Esophagus muscularis mucosa (tissue), 4 donors: ENCODE data around the gene GARIN5B. TPM values are rescaled to one million over a fixed set of nuclear protein-coding genes. Genes with fewer than 3 reads are reported as not detected.

Experiments used
- DNase-seq: peaks from one replicate; pipeline ENCODE4 v3.0.0-alpha.2; 2017; ENCODE audit errors: extremely low spot score
- H3K27ac ChIP-seq, 4 donors: fragments of 200-600 bp; sonication (generic); replicated peaks in 1 of 4; 1 replicate in 3 of 4; 2 replicates in 1 of 4; pipeline ENCODE4 v1.5.1; 2016 to 2019; ENCODE audit warnings: mild to moderate bottlenecking in 1 of 4
- H3K27me3 ChIP-seq, 4 donors: fragments of 200-600 bp; sonication (generic); one replicate each; pipeline versions ENCODE4 v1.5.1 to v1.6.0; 2016 to 2019
- H3K36me3 ChIP-seq, 4 donors: fragments of 200-600 bp; sonication (generic); one replicate each; pipeline ENCODE4 v1.5.1; 2016 to 2019
- H3K4me1 ChIP-seq, 4 donors: fragments of 200-600 bp; sonication (generic); one replicate each; pipeline ENCODE4 v1.5.1; 2016 to 2019
- H3K4me3 ChIP-seq, 4 donors: fragments of 200-600 bp; sonication (generic); 1 replicate in 2 of 4; 2 replicates in 2 of 4; pipeline ENCODE4 v1.5.1; 2016 to 2019; ENCODE audit warnings: mild to moderate bottlenecking in 4 of 4, moderate library complexity in 1 of 4
- H3K9me3 ChIP-seq, 4 donors: fragments of 200-600 bp; sonication (generic); 1 replicate in 3 of 4; 2 replicates in 1 of 4; pipeline ENCODE4 v1.5.1; 2016 to 2019
- EP300 ChIP-seq: sonication (generic); formaldehyde crosslinking; IDR thresholded peaks from one replicate; pipeline ENCODE4 v1.6.1; 2017; ENCODE audit warnings: antibody characterized with exemption
- POLR2A ChIP-seq: fragments of 450-650 bp; IDR thresholded peaks from one replicate; pipeline ENCODE4 v1.6.1; 2017; ENCODE audit warnings: antibody characterized with exemption, moderate library complexity, mild to moderate bottlenecking, low read depth
- POLR2AphosphoS5 ChIP-seq, 2 donors: sonication (generic); formaldehyde crosslinking; IDR thresholded peaks; one replicate each; pipeline ENCODE4 v1.6.1; 2017; ENCODE audit warnings: antibody characterized with exemption in 2 of 2
- WGBS: methylation state at CpG from one replicate; pipeline ENCODE4 v1.1.5; 2018; 5-methylcytosine and 5-hydroxymethylcytosine counted together
- intact Hi-C: fragments of 100-400 bp; cut with DNase I; formaldehyde crosslinking; loops from one replicate; pipeline ENCODE4 v1.15.1; 2023
- total RNA-seq, 4 donors: library from RNA; depleted of rRNA; stranded (reverse); fragments of >200 nt; gene quantifications; one replicate each; pipeline versions ENCODE4 v1.1.0 to v1.2.1, GENCODE V29; 2016
- TF ChIP-seq, protein P1 (sequence below), 3 experiments: fragments of 200-600 bp in 2 of 3; fragments of 450-650 bp in 1 of 3; sonication (generic) in 2 of 3; IDR thresholded peaks; one replicate each; pipeline ENCODE4 v1.5.1; 2017 to 2019; ENCODE audit warnings: antibody characterized with exemption in 3 of 3, mild to moderate bottlenecking in 2 of 3, moderate library complexity in 1 of 3

Gene GARIN5B
- total RNA-seq, 4 donors from 2014 or later, result not detected

- TF ChIP-seq EP300, result no peak
- no peak for TF ChIP-seq POLR2AphosphoS5 (IDR thresholded peaks at IDR 0.05)
- TF ChIP-seq, protein P1, sequence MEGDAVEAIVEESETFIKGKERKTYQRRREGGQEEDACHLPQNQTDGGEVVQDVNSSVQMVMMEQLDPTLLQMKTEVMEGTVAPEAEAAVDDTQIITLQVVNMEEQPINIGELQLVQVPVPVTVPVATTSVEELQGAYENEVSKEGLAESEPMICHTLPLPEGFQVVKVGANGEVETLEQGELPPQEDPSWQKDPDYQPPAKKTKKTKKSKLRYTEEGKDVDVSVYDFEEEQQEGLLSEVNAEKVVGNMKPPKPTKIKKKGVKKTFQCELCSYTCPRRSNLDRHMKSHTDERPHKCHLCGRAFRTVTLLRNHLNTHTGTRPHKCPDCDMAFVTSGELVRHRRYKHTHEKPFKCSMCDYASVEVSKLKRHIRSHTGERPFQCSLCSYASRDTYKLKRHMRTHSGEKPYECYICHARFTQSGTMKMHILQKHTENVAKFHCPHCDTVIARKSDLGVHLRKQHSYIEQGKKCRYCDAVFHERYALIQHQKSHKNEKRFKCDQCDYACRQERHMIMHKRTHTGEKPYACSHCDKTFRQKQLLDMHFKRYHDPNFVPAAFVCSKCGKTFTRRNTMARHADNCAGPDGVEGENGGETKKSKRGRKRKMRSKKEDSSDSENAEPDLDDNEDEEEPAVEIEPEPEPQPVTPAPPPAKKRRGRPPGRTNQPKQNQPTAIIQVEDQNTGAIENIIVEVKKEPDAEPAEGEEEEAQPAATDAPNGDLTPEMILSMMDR (IDR thresholded peaks at IDR 0.05), result no peak
- TF ChIP-seq POLR2A, result no peak
- Histone ChIP-seq H3K27ac (no peak overlapping the region), H3K27me3 (peaks cover 5 to 99% (median 73%) of the 10 kb centered on the region in 4 donors), H3K36me3 (no peaks in the 10 kb centered on the region), H3K4me3 (no peak overlapping the region), H3K9me3 (no peaks in the 10 kb centered on the region), H3K4me1 (peaks cover 17 to 34% (median 31%) of the 10 kb centered on the region in 4 donors)
- 50% methylated on average over 11 of the region's 24 CpGs for WGBS
- intact Hi-C loops, result no loop called here
- DNase-seq, result no peak
Observed at GRCh38 chr19:55372316-55373081, 9.4 kb upstream of the GARIN5B start.

DNA sequence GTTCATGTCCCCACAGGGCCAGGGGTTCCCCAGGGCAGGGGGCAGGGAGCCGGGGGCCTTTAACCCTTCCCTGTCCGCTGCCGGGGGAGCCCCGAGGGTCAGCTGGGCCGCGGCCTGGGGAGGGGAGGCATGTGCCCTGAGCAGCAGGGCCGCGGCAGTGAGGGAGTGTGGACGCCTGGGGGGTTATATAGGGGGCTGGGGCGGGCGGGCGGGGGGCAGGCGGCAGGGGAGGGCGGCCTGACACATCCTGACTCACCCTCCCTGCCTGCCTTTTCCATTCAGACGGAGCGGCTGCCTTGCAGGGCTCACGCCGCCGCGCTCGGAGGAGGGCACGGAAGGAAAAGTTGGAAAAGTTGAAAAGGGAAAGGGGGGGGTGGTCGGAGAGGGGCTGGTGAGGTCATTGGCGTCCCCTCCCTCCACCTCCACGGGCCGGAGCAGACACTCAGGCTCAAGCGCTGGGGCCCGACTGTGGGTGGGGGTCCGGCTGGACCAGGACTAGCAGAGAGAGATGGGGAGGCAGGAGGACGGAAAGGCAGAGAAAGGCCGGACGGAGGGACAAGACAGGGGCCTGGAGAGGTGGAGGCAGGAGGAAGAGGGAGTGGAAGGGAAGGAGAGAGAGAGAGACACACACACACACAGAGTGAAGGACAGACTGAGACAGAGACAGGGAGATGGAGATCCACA is 7.4 kb upstream of the GARIN5B start, which contains the start of gene IL11:
IL11 (minus strand) TSS at position 159 of the 684 bp plus-strand sequence; CDS start at position 6, 153 bp downstream.
- H3K27ac ChIP-seq, result no peak within 1 kb of the TSS

GRCh38 chr19:55369653-55370304 is 6.7 kb upstream of the GARIN5B start:
- H3K4me1 ChIP-seq, result peaks cover 17 to 30% (median 28%) of the 10 kb centered on the region in 4 donors
- H3K9me3 ChIP-seq, result no peaks in the 10 kb centered on the region
- no peak for DNase-seq
- H3K27me3 ChIP-seq, result peaks cover 5 to 96% (median 51%) of the 10 kb centered on the region in 4 donors
- TF ChIP-seq EP300 (no peak), POLR2AphosphoS5 (IDR thresholded peaks at IDR 0.05) (no peak), POLR2A (no peak)
- TF ChIP-seq, protein P1 (IDR thresholded peaks at IDR 0.05), result no peak
- H3K4me3 ChIP-seq, result peak overlapping the region; percentile 31 to 48 (median 38)
- WGBS, result 0% methylated on average over 24 of the region's 59 CpGs
- H3K27ac ChIP-seq, result no peak overlapping the region
- intact Hi-C loops, result no loop called here
- no peaks in the 10 kb centered on the region for H3K36me3 ChIP-seq

More for the DNA sequence above, 7.4 kb upstream of the GARIN5B start, which contains the start of gene IL11:
- Histone ChIP-seq H3K9me3 (no peaks in the 10 kb centered on the region), H3K36me3 (no peaks in the 10 kb centered on the region), H3K27me3 (peaks cover 5 to 100% (median 53%) of the 10 kb centered on the region in 4 donors), H3K4me1 (peaks cover 17 to 30% (median 28%) of the 10 kb centered on the region in 4 donors), H3K4me3 (peak within 1 kb of the TSS; percentile 31 to 48 (median 38))
- intact Hi-C loops, result no loop called here
- no peak for TF ChIP-seq EP300
- no peak for TF ChIP-seq POLR2AphosphoS5 (IDR thresholded peaks at IDR 0.05)
- DNase-seq, result no peak
- WGBS, result 11% methylated on average over 18 of the region's 32 CpGs

- no peak overlapping the region for H3K27ac ChIP-seq
- no peaks in the 10 kb centered on the region for H3K9me3 ChIP-seq
- WGBS, result 32% methylated on average over 14 of the region's 54 CpGs
- peak overlapping the region; percentile 18 to 48 (median 30) for H3K4me3 ChIP-seq
- peaks cover 14 to 24% (median 22%) of the 10 kb centered on the region in 4 donors for H3K4me1 ChIP-seq
- no peak for DNase-seq
- intact Hi-C loops, result no loop called here
- peaks cover 5 to 87% (median 46%) of the 10 kb centered on the region in 4 donors for H3K27me3 ChIP-seq
- no peaks in the 10 kb centered on the region for H3K36me3 ChIP-seq
- TF ChIP-seq POLR2A (no peak), POLR2AphosphoS5 (IDR thresholded peaks at IDR 0.05) (no peak), EP300 (no peak)
- TF ChIP-seq, protein P1 (IDR thresholded peaks at IDR 0.05), result no peak
Observed at GRCh38 chr19:55368701-55369563, 5.9 kb upstream of the GARIN5B start.
